T1000 (cell line): ENCODE results near the gene FAM114A1.

Experiments used
- DNase-seq: peaks from one replicate; lab custom pipeline; 2025; ENCODE audit warnings: mixed read lengths; lab: John Stamatoyannopoulos, UW

FAM114A1 gene

GRCh38 chr4:38858097-38858420 lies 9.5 kb upstream of the FAM114A1 start:
- no peak for DNase-seq

DNA sequence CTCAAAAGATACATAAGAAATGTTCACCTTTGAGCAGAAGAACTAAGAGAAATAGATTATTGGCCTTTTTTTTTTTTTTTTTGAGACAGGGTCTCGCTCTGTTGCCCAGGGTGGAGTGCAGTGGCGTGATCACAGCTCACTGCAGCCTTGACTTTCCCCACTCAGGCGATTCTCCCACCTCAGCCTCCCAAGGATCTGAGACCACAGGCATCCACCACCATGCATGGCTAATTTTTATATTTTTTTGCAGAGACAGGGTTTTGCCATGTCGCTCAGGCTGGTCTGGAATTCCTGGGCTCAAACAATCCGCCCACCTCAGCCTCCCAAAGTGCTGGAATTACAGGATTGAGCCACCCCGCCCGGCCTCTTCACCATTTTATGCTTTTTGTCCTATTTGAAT lies 8.1 kb upstream of the FAM114A1 start:
- no peak for DNase-seq

- no peak for DNase-seq
These were observed 6.7 kb upstream of the FAM114A1 start for GRCh38 chr4:38860788-38861424.

DNA sequence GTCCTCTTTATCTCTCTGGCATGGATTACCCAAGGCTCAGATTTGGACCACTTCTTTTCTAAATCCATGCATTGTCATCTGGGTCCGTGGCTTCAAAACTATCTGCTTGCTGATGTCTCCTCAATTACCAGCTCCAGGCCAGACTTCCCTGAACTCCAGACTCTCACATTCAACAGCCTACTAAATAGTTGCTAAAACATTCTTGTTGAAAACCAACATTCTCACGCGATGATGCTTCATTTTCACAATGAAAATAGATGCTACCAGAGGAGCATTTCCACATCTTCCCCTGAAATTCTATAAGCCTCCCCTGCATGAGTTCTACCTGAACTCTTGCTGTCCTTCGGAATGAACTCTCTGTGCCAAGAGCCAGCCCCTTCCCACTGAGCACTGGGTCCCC lies 5.8 kb upstream of the FAM114A1 start:
- DNase-seq = no peak

GRCh38 chr4:38865445-38865844 lies 2.2 kb upstream of the FAM114A1 start:
- DNase-seq = no peak

- no peak for DNase-seq
These were observed 581 bp upstream of the FAM114A1 start for GRCh38 chr4:38866973-38867477.

DNA sequence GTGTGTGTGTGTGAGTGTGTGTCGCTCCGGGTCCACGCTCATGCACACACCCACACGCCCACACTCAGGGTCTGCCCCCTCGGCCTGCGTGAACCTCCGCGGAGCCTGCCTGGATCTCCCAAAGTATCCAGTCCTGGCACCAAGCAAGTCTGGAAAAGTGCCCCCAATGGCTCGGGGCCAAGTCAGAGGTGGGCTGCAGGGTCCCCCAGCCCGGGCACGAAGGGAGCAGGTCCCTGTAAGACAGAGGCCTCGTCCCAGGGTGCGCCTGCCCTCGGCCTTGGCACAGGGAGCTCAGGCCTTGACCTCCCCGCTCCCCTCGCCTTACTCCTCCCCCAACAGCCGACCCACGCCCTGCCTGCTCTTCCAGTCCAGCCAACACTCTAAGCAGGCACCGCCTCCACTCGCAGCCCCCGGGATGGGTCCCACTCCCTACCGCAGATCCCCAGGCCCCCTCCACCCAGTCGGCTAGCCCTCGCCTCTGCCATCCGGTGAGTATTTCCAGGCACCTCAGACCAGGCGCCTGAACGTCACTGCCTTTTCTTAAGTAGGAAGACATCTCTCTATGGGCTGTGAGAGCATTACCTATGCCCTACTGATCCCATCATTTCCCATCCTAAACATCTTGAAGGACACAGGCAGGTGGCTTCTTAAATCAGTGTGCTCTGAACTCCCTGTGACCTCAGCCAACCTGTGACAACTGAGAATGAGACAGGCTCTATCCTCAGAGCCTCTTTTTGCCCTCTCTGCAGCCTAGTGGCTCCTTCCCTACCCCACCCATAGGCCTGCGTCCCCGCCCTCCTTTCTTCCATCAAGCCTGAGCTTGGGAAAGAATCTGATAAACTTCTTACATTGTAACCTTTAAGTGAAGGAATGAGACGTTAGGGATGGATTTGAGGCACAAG lies 704 bp downstream of the FAM114A1 start:
- DNase-seq = no peak

DNA sequence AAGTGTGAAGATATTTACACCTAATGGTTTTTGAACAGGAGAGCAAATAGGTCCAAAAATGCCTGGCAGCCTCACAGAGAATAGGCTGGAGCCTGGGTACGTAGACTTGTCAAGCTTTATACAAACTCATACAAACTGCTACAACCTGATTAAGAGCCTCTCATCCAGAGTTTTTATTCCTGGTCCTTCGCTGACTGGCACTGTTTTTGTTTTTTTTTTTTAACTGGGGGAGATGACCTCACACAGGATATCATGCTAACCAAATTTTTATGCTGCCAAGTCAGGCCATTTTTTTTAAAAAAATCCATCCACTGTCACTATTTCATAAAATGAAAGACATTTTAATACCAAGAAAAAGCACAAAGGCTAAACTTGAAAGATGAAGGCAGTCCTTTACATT lies 1.9 kb downstream of the FAM114A1 start:
- no peak for DNase-seq

DNA sequence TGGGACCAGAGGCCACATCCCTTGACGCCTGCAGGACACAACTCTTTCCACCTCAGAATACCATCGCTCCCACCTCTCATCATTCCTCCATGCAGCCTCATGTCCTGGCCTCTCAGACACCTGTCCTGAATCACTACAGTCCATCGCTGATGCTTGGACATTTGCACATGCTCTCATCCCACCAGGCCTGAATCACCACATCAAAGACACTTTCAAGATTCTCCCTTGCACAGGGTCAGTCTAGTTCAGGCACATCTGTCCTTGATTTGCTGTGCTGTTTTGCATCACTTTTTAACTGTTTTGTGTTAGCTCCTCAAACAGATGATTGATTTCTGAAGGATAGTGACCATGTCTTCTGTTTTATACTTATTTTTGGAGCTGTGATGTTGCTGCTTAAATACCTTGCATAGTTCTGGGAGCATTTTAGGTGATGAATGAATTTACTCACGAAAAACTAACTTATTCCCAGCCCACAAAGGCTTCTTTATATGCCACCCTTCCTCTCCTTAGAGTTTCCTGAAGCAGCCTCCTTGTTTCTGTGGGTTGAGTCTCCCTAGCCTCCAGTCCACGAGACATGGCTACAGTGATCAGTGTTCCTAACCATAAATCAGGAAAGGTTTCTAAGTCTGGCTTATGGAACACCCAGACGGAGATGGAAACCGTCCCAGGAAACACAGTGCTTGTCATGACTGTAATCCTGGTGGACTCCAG lies 2.6 kb downstream of the FAM114A1 start:
- DNase-seq = no peak

DNA sequence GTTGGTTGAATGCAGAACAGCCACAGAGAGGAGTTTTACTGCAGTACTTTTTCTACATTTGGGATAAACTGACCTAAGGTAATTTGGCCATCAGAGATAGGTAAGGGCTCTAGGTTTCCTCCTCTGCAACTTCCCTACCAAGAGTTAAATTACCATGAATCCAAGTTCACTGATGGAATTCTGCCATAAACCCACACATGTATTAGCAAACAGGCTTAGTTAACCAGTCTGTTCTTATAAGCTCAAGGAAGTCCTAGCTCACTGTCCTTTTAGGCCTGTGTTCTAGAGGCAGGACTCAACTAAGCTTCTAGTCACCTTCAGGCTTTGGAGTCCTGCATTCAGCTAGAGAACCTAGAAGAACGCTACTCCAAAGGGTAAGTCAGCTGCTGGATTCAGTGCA lies 4.0 kb downstream of the FAM114A1 start:
- DNase-seq = no peak

DNA sequence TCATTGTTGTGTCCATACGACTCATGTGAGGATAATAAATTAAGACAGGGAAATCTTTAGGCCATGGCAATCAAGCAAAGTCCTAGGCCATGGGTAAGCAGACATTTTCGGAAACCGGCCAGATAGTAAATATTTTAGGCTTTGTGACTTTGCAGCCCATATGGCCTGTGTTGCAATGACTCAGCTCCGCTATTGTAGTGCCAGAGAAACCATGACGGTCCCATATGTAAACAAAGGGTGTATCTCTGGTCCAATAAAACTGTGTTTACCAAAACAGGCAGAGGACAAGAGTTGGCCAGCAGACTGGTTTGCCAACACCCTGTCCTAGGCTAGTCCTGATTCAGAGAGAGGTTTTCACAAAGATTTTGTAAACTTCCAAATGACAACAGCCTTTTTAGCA lies 5.0 kb downstream of the FAM114A1 start:
- DNase-seq = peak; percentile 31

DNA sequence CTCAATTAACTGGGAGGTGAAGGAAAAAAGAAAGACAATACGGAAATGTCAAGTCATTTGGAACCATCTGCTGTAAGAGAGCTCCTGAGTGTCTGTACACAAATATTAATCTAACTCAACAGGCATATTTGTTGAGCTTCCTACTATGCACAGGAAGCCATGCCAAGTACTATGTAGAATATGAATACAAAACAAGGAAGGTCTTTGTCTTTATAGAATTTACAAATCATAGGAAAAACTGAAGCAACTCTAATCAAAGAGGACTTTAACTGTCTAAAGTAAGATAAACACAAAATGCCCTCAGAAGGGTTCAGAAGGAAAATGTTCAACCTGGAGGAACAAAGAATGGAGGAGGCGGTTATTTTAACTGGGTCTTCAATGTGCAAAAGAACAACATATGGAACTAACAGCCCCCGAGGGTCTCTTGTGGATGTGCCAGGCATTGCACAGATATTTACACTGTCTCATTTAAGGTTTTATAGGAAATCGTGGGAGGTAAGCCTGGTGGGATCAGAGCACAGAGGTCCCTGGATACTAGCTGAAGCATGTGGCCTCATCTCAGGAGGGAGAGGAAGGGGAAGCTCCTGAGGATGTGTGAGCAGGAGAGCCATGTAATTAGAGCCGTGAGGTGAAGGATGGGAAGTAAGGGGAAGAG lies 5.8 kb downstream of the FAM114A1 start:
- DNase-seq = no peak

DNA sequence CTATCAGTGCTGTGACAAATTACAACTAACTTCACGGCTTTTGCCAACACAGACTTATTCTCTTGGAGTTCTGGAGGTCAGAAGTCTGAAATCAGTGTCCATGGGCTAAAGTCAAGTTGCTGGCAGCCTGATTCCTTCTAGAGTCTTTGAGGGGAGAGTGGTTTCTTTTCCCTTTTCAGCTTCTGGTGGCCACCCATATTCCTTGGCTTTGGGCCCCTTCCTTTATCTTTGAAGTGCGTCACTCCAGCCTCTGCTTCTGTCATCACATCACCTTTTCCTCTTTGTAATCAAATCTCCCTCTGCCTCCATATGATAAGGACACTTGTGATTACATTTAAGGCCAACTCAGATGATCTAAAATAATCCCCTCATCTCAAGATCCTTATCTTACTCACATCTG lies 9.0 kb downstream of the FAM114A1 start:
- DNase-seq = no peak

DNA sequence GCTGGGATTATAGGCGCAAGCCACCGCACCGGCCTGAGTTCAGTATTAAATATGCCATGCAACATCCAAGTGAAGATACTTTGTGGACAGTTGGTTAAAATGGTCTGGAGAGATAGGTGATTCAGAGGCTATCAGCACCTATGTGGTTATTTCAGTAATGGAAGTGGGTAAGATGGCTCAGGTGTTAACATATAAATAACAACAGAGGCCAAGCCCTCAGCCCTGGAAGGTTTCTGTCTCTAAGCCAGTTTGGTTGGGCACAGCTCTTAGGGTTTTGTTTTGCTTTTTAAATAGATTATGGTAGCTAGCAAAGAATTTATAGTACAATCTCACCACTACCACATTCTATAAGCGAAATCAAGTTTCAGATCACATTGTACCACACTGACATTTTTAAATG lies 16.6 kb downstream of the FAM114A1 start:
- DNase-seq = no peak

- no peak for DNase-seq
These were observed 21.5 kb downstream of the FAM114A1 start for GRCh38 chr4:38889143-38889542.

DNA sequence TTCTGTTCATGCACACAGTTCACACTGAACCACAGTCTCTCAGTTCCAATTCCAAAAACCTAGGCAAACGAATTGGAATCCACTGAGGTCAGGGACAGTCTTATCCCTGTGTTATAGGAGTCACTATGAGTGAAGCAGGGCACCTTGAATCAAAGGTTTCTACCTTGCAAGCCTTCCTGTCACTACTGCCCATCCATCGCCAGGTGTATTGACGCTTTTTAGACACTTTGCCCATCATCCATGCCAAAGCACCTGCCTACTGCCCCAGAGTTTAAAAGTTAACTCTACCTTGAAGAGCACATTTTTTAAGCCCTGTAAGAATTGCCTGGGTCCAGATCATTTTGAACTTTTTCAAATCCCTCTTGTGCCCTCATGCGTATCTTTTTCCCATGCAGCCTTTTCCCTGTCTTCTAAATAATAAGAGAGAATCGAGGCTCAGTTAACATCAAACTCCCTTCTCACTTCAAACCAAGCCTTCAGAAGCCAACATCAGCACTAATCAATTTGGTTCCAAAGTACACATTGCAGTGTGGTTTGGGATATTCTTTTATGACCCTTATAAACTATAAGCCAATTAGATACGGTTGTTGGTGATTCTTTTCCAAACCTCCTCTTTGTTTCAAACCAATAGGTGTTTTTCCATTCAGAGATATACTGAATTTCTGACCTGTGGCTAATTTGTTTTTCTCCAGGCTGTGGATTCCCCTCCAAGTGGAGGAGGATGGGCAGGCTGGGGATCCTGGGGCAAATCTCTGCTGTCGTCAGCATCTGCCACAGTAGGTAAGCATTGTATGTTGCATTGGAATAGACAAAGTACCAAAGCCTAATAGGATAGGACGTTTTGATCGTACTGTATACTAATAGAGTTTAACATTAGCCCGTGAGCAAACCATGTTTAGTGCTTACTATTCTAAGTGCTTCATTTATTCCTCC lies 23.7 kb downstream of the FAM114A1 start:
- DNase-seq = no peak

- DNase-seq = no peak
These were observed 26.8 kb downstream of the FAM114A1 start for GRCh38 chr4:38894322-38894982.

- DNase-seq = no peak
These were observed 29.3 kb downstream of the FAM114A1 start for GRCh38 chr4:38896940-38897339.

- no peak for DNase-seq
These were observed 30.6 kb downstream of the FAM114A1 start for GRCh38 chr4:38898245-38898644.

GRCh38 chr4:38902221-38902620 lies 34.6 kb downstream of the FAM114A1 start:
- no peak for DNase-seq

GRCh38 chr4:38902695-38903094 lies 35.1 kb downstream of the FAM114A1 start:
- DNase-seq = no peak
